HepG2 (cell line): ENCODE measurements around the gene ENSA. TPM values are rescaled to one million over a fixed set of nuclear protein-coding genes. Genes with fewer than 3 reads are reported as not detected.

ENCODE experiments used
- ATAC-seq: fragments of 200-7000 bp; cut with Tn5 transposase; 3 replicates; pipeline ENCODE4 v1.9.1; 2020; ENCODE audit warnings: mild to moderate bottlenecking, moderate library complexity
- BruUV-seq: library from RNA; stranded (reverse); fragments of 400-500 nt; replicated peaks from 2 replicates; lab custom pipeline; 2021; lab: Mats Ljungman, UMichigan
- CTCF ChIA-PET: fragments of 300-600 bp; formaldehyde crosslinking; extraction: SDS; loops from one replicate; lab custom pipeline; 2021; ENCODE audit warnings: low total read pairs, inconsistent platforms, low intra/inter-chr PET ratio; lab: Yijun Ruan, JAX
- POLR2A ChIA-PET: fragments of 350-600 bp; sonication (Branson Sonifier 250); formaldehyde crosslinking; loops from one replicate; lab custom pipeline; 2020; ENCODE audit warnings: antibody characterized with exemption, inconsistent platforms; lab: Yijun Ruan, JAX
- DNase-seq: peaks from one replicate; pipeline ENCODE4 v3.0.0-alpha.2; 2015; ENCODE audit warnings: low spot score
- FAIRE-seq: peaks from 3 replicates; lab custom pipeline; 2011; peaks lifted over from hg19 to GRCh38; lab: Jason Lieb, UNC
- H2AFZ ChIP-seq: one replicate; pipeline ENCODE4 v1.6.1; 2011; ENCODE audit warnings: low read length, inconsistent platforms
- H3K27ac ChIP-seq: fragments of 300-600 bp; 3 replicates; pipeline ENCODE4 v1.8.0; 2011; ENCODE audit warnings: mixed run types, mild to moderate bottlenecking, mixed read lengths, low read length, inconsistent platforms; ENCODE audit not compliant: insufficient read depth; ENCODE audit errors: extremely low read length
- H3K27me3 ChIP-seq, 2 experiments: fragments of 200-600 bp in 1 of 2; 2 replicates in 1 of 2; 3 replicates in 1 of 2; pipeline versions ENCODE4 v1.6.0 to v1.8.0; 2011; ENCODE audit warnings: low read length in 2 of 2, mild to moderate bottlenecking in 2 of 2, moderate library complexity in 2 of 2, inconsistent platforms in 1 of 2; ENCODE audit not compliant: insufficient read depth in 2 of 2, control insufficient read depth in 1 of 2
- H3K36me3 ChIP-seq, 2 experiments: fragments of 200-600 bp in 1 of 2; replicated peaks in 1 of 2; 2 replicates in 1 of 2; 3 replicates in 1 of 2; pipeline versions ENCODE4 v1.5.1 to v1.8.0; 2011; ENCODE audit warnings: low read length in 2 of 2, inconsistent platforms in 1 of 2; ENCODE audit not compliant: insufficient read depth in 2 of 2, control insufficient read depth in 1 of 2
- H3K4me1 ChIP-seq: 2 replicates; pipeline ENCODE4 v1.5.1; 2012; ENCODE audit warnings: low read length, inconsistent platforms; ENCODE audit not compliant: insufficient read depth
- H3K4me2 ChIP-seq: 2 replicates; pipeline ENCODE4 v1.6.0; 2011; ENCODE audit warnings: low read depth, low read length, inconsistent platforms
- H3K4me3 ChIP-seq, 3 experiments: fragments of 200-600 bp in 1 of 3; sonication (generic), shearing (Covaris generic) in 1 of 3; replicated peaks in 1 of 3; 2 replicates each; pipeline ENCODE4 v1.5.1; 2011 to 2016; ENCODE audit warnings: low read length in 3 of 3, inconsistent platforms in 2 of 3, low read depth in 2 of 3, mild to moderate bottlenecking in 2 of 3, control low read depth in 1 of 3, mixed read lengths in 1 of 3; ENCODE audit not compliant: insufficient read depth in 1 of 3
- H3K79me2 ChIP-seq: one replicate; pipeline ENCODE4 v1.6.1; 2011; ENCODE audit warnings: low read length, inconsistent platforms; ENCODE audit not compliant: insufficient read depth
- H3K9ac ChIP-seq: 2 replicates; pipeline ENCODE4 v1.6.0; 2011; ENCODE audit warnings: mild to moderate bottlenecking, low read depth, low read length, inconsistent platforms; ENCODE audit not compliant: insufficient read depth
- H3K9me3 ChIP-seq: 2 replicates; pipeline ENCODE4 v1.5.1; 2012; ENCODE audit warnings: mild to moderate bottlenecking, low read length
- H4K20me1 ChIP-seq: 2 replicates; pipeline ENCODE4 v1.6.0; 2011; ENCODE audit warnings: inconsistent platforms, mild to moderate bottlenecking, low read length, moderate library complexity; ENCODE audit not compliant: insufficient read depth
- CBX5 ChIP-seq: sonication (generic); formaldehyde crosslinking; IDR thresholded peaks from 2 replicates; pipeline ENCODE4 v1.4.0; 2020; ENCODE audit warnings: missing genetic modification reagents, borderline replicate concordance
- MXD1 ChIP-seq: sonication (generic); formaldehyde crosslinking; IDR thresholded peaks from 2 replicates; pipeline ENCODE4 v1.4.0; 2020; ENCODE audit warnings: mild to moderate bottlenecking, missing genetic modification reagents
- RBFOX2 ChIP-seq: fragments of 200-400 bp; formaldehyde crosslinking; IDR thresholded peaks from 2 replicates; pipeline ENCODE4 v1.6.1; 2017; ENCODE audit warnings: low read depth, mild to moderate bottlenecking, low read length
- REPIN1 ChIP-seq: sonication (generic); formaldehyde crosslinking; IDR thresholded peaks from 2 replicates; pipeline ENCODE4 v1.8.0; 2022; ENCODE audit warnings: missing genetic modification reagents, low read depth, mild to moderate bottlenecking, borderline replicate concordance
- SALL1 ChIP-seq: sonication (generic); formaldehyde crosslinking; IDR thresholded peaks from 2 replicates; pipeline ENCODE4 v1.8.0; 2022; ENCODE audit warnings: mild to moderate bottlenecking, missing genetic modification reagents
- TBP ChIP-seq: sonication (generic); formaldehyde crosslinking; IDR thresholded peaks from 2 replicates; pipeline ENCODE4 v1.5.0; 2020; ENCODE audit warnings: missing genetic modification reagents
- ZNF142 ChIP-seq: sonication (generic); formaldehyde crosslinking; IDR thresholded peaks from 2 replicates; pipeline ENCODE4 v1.4.0; 2020; ENCODE audit warnings: missing genetic modification reagents
- ZNF296 ChIP-seq: sonication (generic); formaldehyde crosslinking; conservative IDR thresholded peaks from 2 replicates; pipeline ENCODE4 v1.5.0; 2020; ENCODE audit warnings: mild to moderate bottlenecking, missing genetic modification reagents
- ZNF546 ChIP-seq: sonication (generic); formaldehyde crosslinking; conservative IDR thresholded peaks from 2 replicates; pipeline ENCODE4 v1.8.1; 2023; ENCODE audit warnings: mild to moderate bottlenecking, missing genetic modification reagents
- ZNF747 ChIP-seq: sonication (generic); formaldehyde crosslinking; IDR thresholded peaks from 2 replicates; pipeline ENCODE4 v1.8.1; 2023; ENCODE audit warnings: missing genetic modification reagents, mild to moderate bottlenecking, borderline replicate concordance
- WGBS: methylation state at CpG from one replicate; pipeline ENCODE4 v1.1.6; 2017; ENCODE audit warnings: low lambda C conversion rate; 5-methylcytosine and 5-hydroxymethylcytosine counted together
- in situ Hi-C: cut with HindIII; loops from 2 replicates; pipeline ENCODE4 v1.10.0; 2017; ENCODE audit warnings: low pct_unique_long_range_greater_than_20kb; ENCODE audit not compliant: extremely low pct_ligation_motif_present
- intact Hi-C: fragments of 100-400 bp; cut with micrococcal nuclease; formaldehyde crosslinking; loops from one replicate; pipeline ENCODE4 v1.10.0; 2022; ENCODE audit not compliant: unreplicated experiment
- polyA plus RNA-seq, 8 experiments: library from polyadenylated mRNA; depleted of rRNA in 3 of 8; stranded (reverse) in 7 of 8; unstranded in 1 of 8; fragments of >200 nt; fragmentation: Illumina TruSeq in 4 of 8; extraction: Trizol in 4 of 8; gene quantifications; 2 replicates each; pipeline versions ENCODE4 v1.2.1 to v1.2.3, GENCODE V29; 2011 to 2016; ENCODE audit warnings: low read depth in 4 of 8, missing spikeins in 1 of 8, mixed read lengths in 1 of 8; ENCODE audit not compliant: insufficient read depth in 1 of 8
- total RNA-seq, 5 experiments: library from RNA; depleted of rRNA; stranded (reverse); fragments of >200 nt; fragmentation: Illumina TruSeq; extraction: Trizol; gene quantifications; 2 replicates each; pipeline ENCODE4 v1.2.3, GENCODE V29; 2016; ENCODE audit warnings: low read depth in 1 of 5

ENSA gene
- total and polyA plus RNA-seq, 2 of the 13 experiments (the other 11 are each of a cell fraction or from before 2014, with no cell fraction given): 54.5 to 111 TPM

GRCh38 chr1:150604226-150604588 lies 25.2 kb downstream of the ENSA start:
- intact Hi-C loops: no loop called here
- CTCF ChIA-PET: no interaction called here
- WGBS: 74% methylated on average over 2 of the region's 2 CpGs

More at GRCh38 chr1:150604226-150604588, 25.2 kb downstream of the ENSA start:
- Histone ChIP-seq H3K79me2 (peaks cover 3% of the 10 kb centered on the region), H3K4me1 (peaks cover 64% of the 10 kb centered on the region), H3K36me3 (peaks cover 1 to 3% of the 10 kb centered on the region in 2 experiments; a peak in 3 of 5 replicates), H3K9ac (peak overlapping the region; percentile 67), H3K9me3 (no peaks in the 10 kb centered on the region), H4K20me1 (no peaks in the 10 kb centered on the region), H3K4me3 (peak overlapping the region in 1 of 3 experiments; percentile 19; a peak in 1 of 6 replicates), H2AFZ (no peak overlapping the region), H3K27me3 (no peaks in the 10 kb centered on the region), H3K27ac (peak overlapping the region; percentile 89), H3K4me2 (peak overlapping the region; percentile 70)
- no peak for DNase-seq
- in situ Hi-C loops: no loop called here
- POLR2A ChIA-PET: interaction anchor here (1.0 to 6.3 kb wide), 11 partner anchors 9 to 53 kb away, joined by 3 to 108 read pairs (median 6); partner anchors contain the start of genes ENSA and MCL1
- ATAC-seq: no peak
- FAIRE-seq: no peak
- BruUV-seq: TSS peak; percentile 97
- no peak for TF ChIP-seq MXD1
- TF ChIP-seq ZNF142: peak; percentile 10; the same call in 1 of the 2 replicates
- TF ChIP-seq SALL1 (CRISPR knock-in tag): no peak
- TF ChIP-seq RBFOX2: peak; percentile 64
- no peak for TF ChIP-seq ZNF546 (CRISPR knock-in tag)
- TF ChIP-seq TBP (CRISPR knock-in tag): no peak
- TF ChIP-seq ZNF296 (CRISPR knock-in tag): no peak
- TF ChIP-seq CBX5 (CRISPR knock-in tag): no peak
- 0 out of 2 replicates have a peak, but pooled peaks have one; percentile 17 for TF ChIP-seq ZNF747 (CRISPR knock-in tag)
- no peak for TF ChIP-seq REPIN1 (CRISPR knock-in tag)
